GM21367 (cell line): ENCODE data around the gene COL18A1.

Experiments used
- ATAC-seq: cut with Tn5 transposase; IDR thresholded peaks from one replicate; pipeline ENCODE4 v1.9.1; 2021; ENCODE audit not compliant: unreplicated experiment

Gene COL18A1

GRCh38 chr21:45465105-45465504 is 60.1 kb downstream of the COL18A1 start:
- no peak for ATAC-seq

- no peak for ATAC-seq
Measured at GRCh38 chr21:45465611-45466329, 60.8 kb downstream of the COL18A1 start.

GRCh38 chr21:45466330-45467220 is 61.6 kb downstream of the COL18A1 start:
- ATAC-seq: no peak

- no peak for ATAC-seq
Measured at GRCh38 chr21:45467221-45467779, 62.3 kb downstream of the COL18A1 start.

- ATAC-seq: no peak
Measured at GRCh38 chr21:45468051-45468970, 63.3 kb downstream of the COL18A1 start.

GRCh38 chr21:45468971-45469272 is 64.0 kb downstream of the COL18A1 start:
- no peak for ATAC-seq

GRCh38 chr21:45469273-45470086 is 64.5 kb downstream of the COL18A1 start:
- no peak for ATAC-seq

GRCh38 chr21:45470087-45470515 is 65.1 kb downstream of the COL18A1 start:
- no peak for ATAC-seq

- no peak for ATAC-seq
Measured at GRCh38 chr21:45470773-45471524, 66.0 kb downstream of the COL18A1 start.

GRCh38 chr21:45471525-45472221 is 66.7 kb downstream of the COL18A1 start:
- ATAC-seq: no peak

GRCh38 chr21:45472445-45473365 is 67.7 kb downstream of the COL18A1 start:
- no peak for ATAC-seq

GRCh38 chr21:45473496-45474322 is 68.7 kb downstream of the COL18A1 start:
- ATAC-seq: no peak

GRCh38 chr21:45474323-45474950 is 69.5 kb downstream of the COL18A1 start:
- no peak for ATAC-seq

GRCh38 chr21:45475004-45475685 is 70.2 kb downstream of the COL18A1 start:
- ATAC-seq: no peak

- ATAC-seq: no peak
Measured at GRCh38 chr21:45475797-45476570, 71.0 kb downstream of the COL18A1 start.
